IMR-90 (cell line): ENCODE data around the gene GAREM2. TPM values are rescaled to one million over a fixed set of nuclear protein-coding genes. Genes with fewer than 3 reads are reported as not detected.

Experiments
- ATAC-seq: fragments of 200-7000 bp; cut with Tn5 transposase; 2 replicates; pipeline ENCODE4 v1.9.1; 2020; ENCODE audit warnings: low read depth, mild to moderate bottlenecking, moderate library complexity
- BruUV-seq: library from RNA; stranded (reverse); fragments of 400-500 nt; replicated peaks from 2 replicates; lab custom pipeline; 2021; lab: Mats Ljungman, UMichigan
- CTCF ChIA-PET: fragments of 300-600 bp; formaldehyde crosslinking; extraction: SDS; loops from one replicate; lab custom pipeline; 2021; ENCODE audit warnings: antibody characterized with exemption; lab: Yijun Ruan, JAX
- POLR2A ChIA-PET: fragments of 300-600 bp; sonication (Branson Sonifier 250); formaldehyde crosslinking; loops from one replicate; lab custom pipeline; 2022; ENCODE audit warnings: antibody characterized with exemption; ENCODE audit not compliant: unreplicated experiment; lab: Charles Lee
- DNase-seq: peaks from one replicate; pipeline ENCODE4 v3.0.0; 2013
- H2AFZ ChIP-seq: replicated peaks from 2 replicates; pipeline ENCODE3; 2013; ENCODE audit warnings: low read length, mild to moderate bottlenecking; ENCODE audit not compliant: poor library complexity
- H2AK5ac ChIP-seq: 2 replicates; pipeline ENCODE4 v1.6.1; 2013; ENCODE audit warnings: low read depth, low read length, inconsistent platforms
- H2AK9ac ChIP-seq: replicated peaks from 2 replicates; pipeline ENCODE3; 2013; ENCODE audit warnings: mild to moderate bottlenecking, low read depth, low read length, moderate library complexity; ENCODE audit not compliant: poor library complexity
- H2BK120ac ChIP-seq: 2 replicates; pipeline ENCODE4 v1.6.1; 2013; ENCODE audit warnings: low read depth, low read length, inconsistent platforms
- H2BK15ac ChIP-seq: 3 replicates; pipeline ENCODE4 v1.6.1; 2013; ENCODE audit warnings: low read depth, low read length, inconsistent platforms
- H2BK20ac ChIP-seq: 2 replicates; pipeline ENCODE4 v1.6.1; 2013; ENCODE audit warnings: low read depth, mild to moderate bottlenecking, inconsistent platforms, low read length, moderate library complexity
- H2BK5ac ChIP-seq: 2 replicates; pipeline ENCODE4 v1.6.1; 2013; ENCODE audit warnings: mild to moderate bottlenecking, low read depth, low read length, inconsistent platforms; ENCODE audit not compliant: poor library complexity, severe bottlenecking
- H3K14ac ChIP-seq: replicated peaks from 2 replicates; pipeline ENCODE4 v1.6.1; 2013; ENCODE audit warnings: low read depth, low read length, inconsistent platforms
- H3K18ac ChIP-seq: 2 replicates; pipeline ENCODE4 v1.6.1; 2013; ENCODE audit warnings: low read depth, low read length, control low read depth
- H3K23ac ChIP-seq: 2 replicates; pipeline ENCODE4 v1.6.1; 2013; ENCODE audit warnings: low read depth, low read length, inconsistent platforms
- H3K27ac ChIP-seq: 2 replicates; pipeline ENCODE4 v1.5.1; 2013; ENCODE audit warnings: mild to moderate bottlenecking, control low read depth, low read length; ENCODE audit not compliant: insufficient read depth
- H3K27me3 ChIP-seq: 2 replicates; pipeline ENCODE4 v1.6.1; 2013; ENCODE audit warnings: low read length; ENCODE audit not compliant: control insufficient read depth, insufficient read depth
- H3K36me3 ChIP-seq: 2 replicates; pipeline ENCODE4 v1.6.1; 2013; ENCODE audit warnings: low read length, mixed read lengths; ENCODE audit not compliant: control insufficient read depth, insufficient read depth
- H3K4ac ChIP-seq: 2 replicates; pipeline ENCODE4 v1.6.1; 2013; ENCODE audit warnings: low read depth, low read length, inconsistent platforms
- H3K4me1 ChIP-seq: 2 replicates; pipeline ENCODE4 v1.6.1; 2013; ENCODE audit warnings: low read length, mixed read lengths; ENCODE audit not compliant: control insufficient read depth, insufficient read depth
- H3K4me2 ChIP-seq: 2 replicates; pipeline ENCODE4 v1.6.1; 2013; ENCODE audit warnings: low read depth, mild to moderate bottlenecking, control low read depth, low read length, moderate library complexity
- H3K4me3 ChIP-seq: 2 replicates; pipeline ENCODE4 v1.5.1; 2013; ENCODE audit warnings: low read depth, mild to moderate bottlenecking, control low read depth, low read length, moderate library complexity; ENCODE audit not compliant: insufficient read depth
- H3K56ac ChIP-seq: 2 replicates; pipeline ENCODE4 v1.6.1; 2013; ENCODE audit warnings: low read length, inconsistent platforms; ENCODE audit not compliant: insufficient read depth; ENCODE audit errors: extremely low read depth
- H3K79me1 ChIP-seq, 2 experiments: 2 replicates each; pipeline ENCODE4 v1.6.1; 2013; ENCODE audit warnings: low read length in 2 of 2, inconsistent platforms in 1 of 2, low read depth in 1 of 2
- H3K9ac ChIP-seq: 2 replicates; pipeline ENCODE4 v1.6.1; 2013; ENCODE audit warnings: low read depth, low read length, control low read depth
- H3K9me1 ChIP-seq: 2 replicates; pipeline ENCODE4 v1.6.1; 2013; ENCODE audit warnings: low read length, inconsistent platforms; ENCODE audit not compliant: insufficient read depth
- H3K9me3 ChIP-seq: 2 replicates; pipeline ENCODE4 v1.6.1; 2013; ENCODE audit warnings: low read length; ENCODE audit not compliant: control insufficient read depth, insufficient read depth
- H4K20me1 ChIP-seq: 2 replicates; pipeline ENCODE4 v1.6.1; 2013; ENCODE audit warnings: low read length, inconsistent platforms; ENCODE audit not compliant: insufficient read depth
- H4K5ac ChIP-seq: 2 replicates; pipeline ENCODE4 v1.6.1; 2013; ENCODE audit warnings: mild to moderate bottlenecking, low read depth, low read length, control low read depth
- H4K8ac ChIP-seq, 2 experiments: 2 replicates each; pipeline ENCODE4 v1.6.1; 2013; ENCODE audit warnings: low read depth in 2 of 2, low read length in 2 of 2, control low read depth in 1 of 2, inconsistent platforms in 1 of 2
- H4K91ac ChIP-seq: 2 replicates; pipeline ENCODE4 v1.6.1; 2013; ENCODE audit warnings: low read depth, low read length, inconsistent platforms; ENCODE audit not compliant: insufficient read depth
- BHLHE40 ChIP-seq: fragments of 150-350 bp; IDR thresholded peaks from 2 replicates; pipeline ENCODE4 v1.6.1; 2016; ENCODE audit warnings: mild to moderate bottlenecking, low read depth, low read length
- ELK1 ChIP-seq: fragments of 150-350 bp; IDR thresholded peaks from 2 replicates; pipeline ENCODE4 v1.6.1; 2016; ENCODE audit warnings: low read depth, mild to moderate bottlenecking, low read length, moderate library complexity, borderline replicate concordance
- MAZ ChIP-seq: IDR thresholded peaks from 2 replicates; pipeline ENCODE4 v1.6.1; 2012; ENCODE audit warnings: low read depth, mild to moderate bottlenecking, low read length, improper control_type of control experiment, moderate library complexity, borderline replicate concordance
- POLR2A ChIP-seq: IDR thresholded peaks from 2 replicates; pipeline ENCODE4 v1.6.1; 2012; ENCODE audit warnings: mild to moderate bottlenecking, low read depth, low read length
- RAD21 ChIP-seq: IDR thresholded peaks from 2 replicates; pipeline ENCODE4 v1.6.1; 2012; ENCODE audit warnings: low read length, improper control_type of control experiment
- RFX5 ChIP-seq: IDR thresholded peaks from 2 replicates; pipeline ENCODE4 v1.8.0; 2012; ENCODE audit warnings: low read depth, mild to moderate bottlenecking, low read length, moderate library complexity
- WGBS, 2 experiments: methylation state at CpG; one replicate each; pipeline versions ENCODE4 v1.1.5 to v1.1.7; 2013; ENCODE audit warnings: missing lambda C conversion rate in 2 of 2; ENCODE audit not compliant: insufficient read length in 1 of 2; ENCODE audit errors: extremely low coverage in 2 of 2; 5-methylcytosine and 5-hydroxymethylcytosine counted together
- dilution Hi-C: fragments of 300-500 bp; cut with HindIII; formaldehyde crosslinking; loops from one replicate; pipeline ENCODE4 v1.14.3; 2018; ENCODE audit warnings: low sequenced_read_pairs; ENCODE audit not compliant: unreplicated experiment
- in situ Hi-C: fragments of 300-500 bp; cut with MboI; formaldehyde crosslinking; loops from 3 replicates; pipeline ENCODE4 v1.14.3; 2019; ENCODE audit warnings: low sequenced_read_pairs, inconsistent platforms, mixed read lengths
- intact Hi-C: fragments of 100-400 bp; cut with micrococcal nuclease; formaldehyde crosslinking; loops from 2 replicates; pipeline ENCODE4 v1.10.0; 2022
- polyA plus RNA-seq, 3 experiments: library from polyadenylated mRNA; depleted of rRNA; stranded (reverse); fragments of >200 nt; gene quantifications; 2 replicates each; pipeline ENCODE4 v1.2.3, GENCODE V29; 2012; ENCODE audit warnings: low replicate concordance in 1 of 3
- total RNA-seq: library from RNA; depleted of rRNA; stranded (reverse); fragments of >200 nt; gene quantifications from 2 replicates; pipeline ENCODE4 v1.2.3, GENCODE V29; 2012

GAREM2 gene
- total and polyA plus RNA-seq, 2 of the 4 experiments (the other 2 are of a cell fraction) = 0.36 to 1.8 TPM

GRCh38 chr2:26144031-26144430 is 28.9 kb upstream of the GAREM2 start:
- Histone ChIP-seq H3K18ac (no peak overlapping the region), H3K23ac (no peak overlapping the region), H3K4me3 (no peak overlapping the region), H3K4me1 (no peaks in the 10 kb centered on the region), H2AFZ (no peak overlapping the region), H3K14ac (no peak overlapping the region), H3K9me3 (no peaks in the 10 kb centered on the region), H3K27ac (no peak overlapping the region), H2BK20ac (no peak overlapping the region), H3K27me3 (peaks cover 2% of the 10 kb centered on the region), H4K91ac (no peak overlapping the region), H3K4ac (no peak overlapping the region), H3K56ac (no peak overlapping the region), H4K8ac (no peak overlapping the region), H4K20me1 (no peaks in the 10 kb centered on the region; the same call in 1 of the 2 replicates), H3K9ac (no peak overlapping the region), H3K79me1 (no peaks in the 10 kb centered on the region), H2BK15ac (no peak overlapping the region), H2AK5ac (no peak overlapping the region), H2AK9ac (no peak overlapping the region), H3K36me3 (no peaks in the 10 kb centered on the region), H3K4me2 (no peak overlapping the region), H2BK120ac (no peak overlapping the region), H2BK5ac (no peak overlapping the region), H3K9me1 (peaks cover 7% of the 10 kb centered on the region; the same call in 1 of the 2 replicates), H4K5ac (no peak overlapping the region)
- ATAC-seq = no peak
- DNase-seq = no peak
- no peak for TF ChIP-seq ELK1
- TF ChIP-seq RAD21 = no peak
- TF ChIP-seq RFX5 = no peak
- TF ChIP-seq POLR2A = no peak
- TF ChIP-seq MAZ = no peak
- TF ChIP-seq BHLHE40 = no peak
- POLR2A ChIA-PET = no interaction called here
- CTCF ChIA-PET = interaction anchor here (1.1 kb wide), 1 partner anchor 56 kb away, joined by 3 read pairs; no protein-coding TSS in a partner anchor
- in situ Hi-C loops = loop anchor here (10.0 kb wide), 1 partner anchor 289 kb away; no protein-coding TSS in a partner anchor
- dilution Hi-C loops = no loop called here
- BruUV-seq = no TSS peak
- WGBS, 2 experiments = 85% methylated on average over 4 of the region's 7 CpGs; no CpG with 5 or more reads in 1 of the 2 experiments
- intact Hi-C loops = loop anchor here (2.0 kb wide), 1 partner anchor 291 kb away; no protein-coding TSS in a partner anchor
